ENCODE data around the gene NKAIN1.

GRCh38 chr1:31161571-31161970 lies 78.1 kb downstream of the NKAIN1 start:
- TF ChIP-seq CTCF (conservative IDR thresholded peaks at IDR 0.05; ENCODE audit: low read depth, low read length) = no peak
- no peak for TF ChIP-seq EZH2 (IDR thresholded peaks at IDR 0.05; ENCODE audit: borderline replicate concordance, low read depth, low read length, poor library complexity, severe bottlenecking)

Data from A673 (cell line).